ENCODE data around the gene AIP. TPM values are rescaled to one million over a fixed set of nuclear protein-coding genes. Genes with fewer than 3 reads are reported as not detected.

AIP gene
- polyA plus RNA-seq, 1 donor: 48.1 TPM

DNA sequence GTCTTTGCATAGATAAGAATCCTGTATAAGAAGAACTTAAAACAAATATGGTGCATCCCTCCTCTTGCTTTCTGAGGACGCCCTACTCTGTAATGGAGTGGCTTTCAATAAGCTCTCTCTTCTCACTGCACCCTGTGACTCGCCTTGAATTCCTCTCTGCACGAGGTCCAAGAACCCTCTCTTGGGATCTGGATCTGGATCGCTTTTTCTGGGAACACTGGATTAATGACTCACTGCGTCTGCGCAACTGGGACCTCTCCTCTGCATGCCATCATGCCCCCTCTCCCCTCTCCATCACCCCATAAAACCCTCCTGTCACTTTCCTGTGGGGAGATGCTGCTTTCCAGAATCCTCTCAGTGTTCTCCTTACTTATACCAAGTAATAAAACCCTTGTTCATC, 55.5 kb downstream of the AIP start:
- DNase-seq: no peak

- no peak for DNase-seq
Observed at GRCh38 chr11:67538823-67539505, 56.1 kb downstream of the AIP start.

DNA sequence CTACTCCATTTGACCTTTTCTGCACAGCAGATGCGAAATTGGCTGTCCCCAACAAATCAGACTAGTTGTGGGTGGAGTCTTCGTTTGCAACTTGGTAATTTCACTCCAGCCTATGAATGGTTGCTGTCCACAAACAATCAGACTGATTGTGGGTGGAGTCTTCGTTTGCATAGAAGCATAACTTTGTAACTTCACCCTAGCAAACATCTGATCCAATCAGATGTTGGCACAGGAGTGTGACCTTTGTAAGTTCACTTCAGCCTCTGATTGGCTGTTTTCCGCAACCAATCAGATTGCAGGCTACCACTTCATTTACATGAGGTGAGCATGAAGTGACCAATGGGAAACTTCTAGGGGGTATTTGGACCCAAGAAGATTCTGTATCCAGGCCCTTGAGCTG, 56.7 kb downstream of the AIP start:
- DNase-seq: no peak

Other genes starting within 250 kb of the AIP start
- gene GRK2, start 216.6 kb upstream of the AIP start, polyA plus RNA-seq (ENCODE audit: insufficient read length): 61.1 TPM
- 34.4 TPM for gene ANKRD13D, start 193.7 kb upstream of the AIP start, polyA plus RNA-seq (ENCODE audit: insufficient read length)
- 20.5 TPM for gene SSH3, start 179.5 kb upstream of the AIP start, polyA plus RNA-seq (ENCODE audit: insufficient read length)
- 33.3 TPM for gene POLD4, start 129.5 kb upstream of the AIP start, polyA plus RNA-seq (ENCODE audit: insufficient read length)
- gene CLCF1, start 109.4 kb upstream of the AIP start, polyA plus RNA-seq (ENCODE audit: insufficient read length): 3.6 TPM
- 10.5 TPM for gene RAD9A, start 91.0 kb upstream of the AIP start, polyA plus RNA-seq (ENCODE audit: insufficient read length)
- 146 TPM for gene PPP1CA, start 81.2 kb upstream of the AIP start, polyA plus RNA-seq (ENCODE audit: insufficient read length)
- gene TBC1D10C, start 78.9 kb upstream of the AIP start, polyA plus RNA-seq (ENCODE audit: insufficient read length): 5.4 TPM
- 87.1 TPM for gene CARNS1, start 67.3 kb upstream of the AIP start, polyA plus RNA-seq (ENCODE audit: insufficient read length)
- 30.3 TPM for gene RPS6KB2, start 54.5 kb upstream of the AIP start, polyA plus RNA-seq (ENCODE audit: insufficient read length)
- gene PTPRCAP, start 45.3 kb upstream of the AIP start, polyA plus RNA-seq (ENCODE audit: insufficient read length): 0.67 TPM
- gene CORO1B, start 39.5 kb upstream of the AIP start, polyA plus RNA-seq (ENCODE audit: insufficient read length): 30.0 TPM
- not detected for gene GPR152, start 30.3 kb upstream of the AIP start, polyA plus RNA-seq (ENCODE audit: insufficient read length)
- 2.5 TPM for gene CABP4, start 27.7 kb upstream of the AIP start, polyA plus RNA-seq (ENCODE audit: insufficient read length)
- 61.4 TPM for gene TMEM134, start 13.8 kb upstream of the AIP start, polyA plus RNA-seq (ENCODE audit: insufficient read length)
- gene PITPNM1, start 22.3 kb downstream of the AIP start, polyA plus RNA-seq (ENCODE audit: insufficient read length): 7.4 TPM
- 23.6 TPM for gene CDK2AP2, start 25.1 kb downstream of the AIP start, polyA plus RNA-seq (ENCODE audit: insufficient read length)
- gene CABP2, start 40.4 kb downstream of the AIP start, polyA plus RNA-seq (ENCODE audit: insufficient read length): not detected
- gene GSTP1, start 100.8 kb downstream of the AIP start, polyA plus RNA-seq (ENCODE audit: insufficient read length): 215 TPM
- gene NDUFV1, start 123.9 kb downstream of the AIP start, polyA plus RNA-seq (ENCODE audit: insufficient read length): 155 TPM
- 3.7 TPM for gene NUDT8, start 146.9 kb downstream of the AIP start, polyA plus RNA-seq (ENCODE audit: insufficient read length)
- not detected for gene TBX10, start 156.7 kb downstream of the AIP start, polyA plus RNA-seq (ENCODE audit: insufficient read length)
- gene ACY3, start 167.7 kb downstream of the AIP start, polyA plus RNA-seq (ENCODE audit: insufficient read length): not detected
- 0.90 TPM for gene ALDH3B2, start 191.6 kb downstream of the AIP start, polyA plus RNA-seq (ENCODE audit: insufficient read length)

All from hindlimb muscle (tissue), 1 donor.